Nephron (organoid): ENCODE results near the gene DOCK11.

Experiments used
- H3K27ac Mint-ChIP-seq, 3 experiments: 2 replicates each; pipeline ENCODE4 v1.8.0; 2020; ENCODE audit warnings: mixed read lengths in 3 of 3, mild to moderate bottlenecking in 2 of 3, moderate library complexity in 1 of 3
- H3K27me3 Mint-ChIP-seq: 2 replicates; pipeline ENCODE4 v1.8.0; 2021; ENCODE audit warnings: low read depth, mild to moderate bottlenecking, moderate library complexity, mixed read lengths
- H3K36me3 Mint-ChIP-seq: 2 replicates; pipeline ENCODE4 v1.8.0; 2020; ENCODE audit warnings: low read depth, mixed read lengths
- H3K4me1 Mint-ChIP-seq: 2 replicates; pipeline ENCODE4 v1.8.0; 2020; ENCODE audit warnings: mixed read lengths
- H3K4me3 Mint-ChIP-seq, 3 experiments: 2 replicates each; pipeline ENCODE4 v1.8.0; 2020; ENCODE audit warnings: mild to moderate bottlenecking in 3 of 3, mixed read lengths in 3 of 3, moderate library complexity in 2 of 3
- H3K9me3 Mint-ChIP-seq: 2 replicates; pipeline ENCODE4 v1.8.0; 2020; ENCODE audit warnings: mixed read lengths
- CTCF ChIP-seq, 3 experiments: fragments of 200-600 bp; sonication (generic); IDR thresholded peaks; one replicate each; pipeline ENCODE4 v1.5.0; 2021; ENCODE audit warnings: antibody characterized with exemption in 3 of 3; ENCODE audit not compliant: unreplicated experiment in 3 of 3

Gene DOCK11

GRCh38 chrX:118621081-118621759 is 125.6 kb downstream of the DOCK11 start:
- no peaks in the 10 kb centered on the region for H3K4me1 Mint-ChIP-seq

GRCh38 chrX:118623062-118623461 is 127.4 kb downstream of the DOCK11 start:
- H3K4me1 Mint-ChIP-seq, result peaks cover 3% of the 10 kb centered on the region
- no peak overlapping the region for H3K27ac Mint-ChIP-seq
- no peak for TF ChIP-seq CTCF (IDR thresholded peaks at IDR 0.05; ENCODE audit: unreplicated experiment in 3 of 3)
- H3K4me3 Mint-ChIP-seq, result no peak overlapping the region
- no peaks in the 10 kb centered on the region for H3K36me3 Mint-ChIP-seq
- no peaks in the 10 kb centered on the region for H3K27me3 Mint-ChIP-seq
- H3K9me3 Mint-ChIP-seq, result no peaks in the 10 kb centered on the region

More at GRCh38 chrX:118621081-118621759, 125.6 kb downstream of the DOCK11 start:
- Mint-ChIP-seq H3K4me3 (no peak overlapping the region), H3K27ac (no peak overlapping the region), H3K9me3 (no peaks in the 10 kb centered on the region), H3K27me3 (no peaks in the 10 kb centered on the region), H3K36me3 (no peaks in the 10 kb centered on the region)
- no peak for TF ChIP-seq CTCF (IDR thresholded peaks at IDR 0.05; ENCODE audit: unreplicated experiment in 3 of 3)

- H3K27me3 Mint-ChIP-seq, result no peaks in the 10 kb centered on the region
- peaks cover under 1% of the 10 kb centered on the region for H3K36me3 Mint-ChIP-seq
- no peak for TF ChIP-seq CTCF (IDR thresholded peaks at IDR 0.05; ENCODE audit: unreplicated experiment in 3 of 3)
- no peak overlapping the region for H3K4me3 Mint-ChIP-seq
- H3K4me1 Mint-ChIP-seq, result peaks cover 4% of the 10 kb centered on the region
- H3K27ac Mint-ChIP-seq, result no peak overlapping the region
- no peaks in the 10 kb centered on the region for H3K9me3 Mint-ChIP-seq
Observed at GRCh38 chrX:118626346-118626745, 130.7 kb downstream of the DOCK11 start.

- Mint-ChIP-seq H3K9me3 (no peaks in the 10 kb centered on the region), H3K4me3 (no peak overlapping the region), H3K27me3 (no peaks in the 10 kb centered on the region), H3K4me1 (peaks cover 4% of the 10 kb centered on the region), H3K27ac (no peak overlapping the region), H3K36me3 (peaks cover 6% of the 10 kb centered on the region)
- TF ChIP-seq CTCF (IDR thresholded peaks at IDR 0.05; ENCODE audit: unreplicated experiment in 3 of 3), result peak in 2 of 3 experiments; percentile 10 to 39
Observed at GRCh38 chrX:118627084-118627758, 131.6 kb downstream of the DOCK11 start.

GRCh38 chrX:118630848-118631247 is 135.2 kb downstream of the DOCK11 start:
- no peak overlapping the region for H3K4me3 Mint-ChIP-seq
- peaks cover 9% of the 10 kb centered on the region for H3K4me1 Mint-ChIP-seq
- peaks cover 29% of the 10 kb centered on the region for H3K36me3 Mint-ChIP-seq
- no peaks in the 10 kb centered on the region for H3K27me3 Mint-ChIP-seq
- H3K9me3 Mint-ChIP-seq, result peaks cover 5% of the 10 kb centered on the region
- H3K27ac Mint-ChIP-seq, result no peak overlapping the region
- no peak for TF ChIP-seq CTCF (IDR thresholded peaks at IDR 0.05; ENCODE audit: unreplicated experiment in 3 of 3)

- no peaks in the 10 kb centered on the region for H3K27me3 Mint-ChIP-seq
Observed at GRCh38 chrX:118631586-118631985, 136.0 kb downstream of the DOCK11 start.

More at GRCh38 chrX:118631586-118631985, 136.0 kb downstream of the DOCK11 start:
- Mint-ChIP-seq H3K36me3 (peaks cover 29% of the 10 kb centered on the region), H3K4me3 (no peak overlapping the region), H3K4me1 (peaks cover 11% of the 10 kb centered on the region), H3K9me3 (peaks cover 5% of the 10 kb centered on the region), H3K27ac (no peak overlapping the region)
- TF ChIP-seq CTCF (IDR thresholded peaks at IDR 0.05; ENCODE audit: unreplicated experiment in 3 of 3), result no peak
